Measurements from ENCODE around the gene ACAP1.
"Not testable (repeated sequence)": the region's sequence is repeated elsewhere in the genome, so short reads cannot be mapped to it uniquely, and the experiment has no call there.

The ACAP1 gene

DNA sequence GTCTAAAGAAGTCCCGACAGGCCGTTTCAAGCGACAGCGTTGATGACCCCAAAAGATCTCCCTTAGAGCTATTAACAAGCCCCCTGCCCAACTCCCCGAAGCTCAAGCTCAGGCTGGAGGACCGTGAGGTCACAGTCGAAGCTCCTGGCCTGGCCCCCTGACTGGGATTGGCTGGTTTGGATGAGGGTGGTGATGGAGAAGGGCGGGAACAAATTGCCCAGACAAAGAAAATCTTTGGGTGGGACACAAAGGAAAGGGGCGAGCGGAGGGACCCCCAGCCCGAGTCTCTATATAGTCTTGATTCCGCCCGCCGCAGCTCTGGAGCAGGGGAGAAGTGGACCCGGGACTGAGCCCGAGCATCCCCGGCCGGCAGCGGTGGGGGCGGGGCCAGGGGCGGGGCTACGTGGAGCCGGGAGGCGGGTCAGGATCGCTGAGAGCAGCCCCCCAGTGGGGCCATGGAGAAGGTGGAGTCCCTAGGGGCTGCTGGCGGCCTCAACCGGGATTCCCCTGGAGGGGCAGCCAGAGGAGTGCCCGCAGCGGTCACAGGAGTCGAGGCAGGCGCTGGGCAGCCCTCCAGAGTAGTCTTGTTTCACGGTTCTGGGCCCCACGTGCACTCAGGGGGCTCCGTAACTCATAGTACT lies 6.2 kb upstream of the ACAP1 start:
- Histone ChIP-seq H3K9ac (peak overlapping the region; percentile 81 to 96 (median 89)), H4K20me1 (peaks cover 0 to 4% (median 0%) of the 10 kb centered on the region in 11 experiments; a peak in 2 of 22 replicates), H3K4me2 (peak overlapping the region; percentile 88 to 99 (median 96)), H3K4me1 (peaks cover 41 to 68% (median 59%) of the 10 kb centered on the region in 10 experiments), H3K4me3 (peak overlapping the region; percentile 74 to 86 (median 82)), H3K36me3 (peaks cover 9 to 25% (median 19%) of the 10 kb centered on the region in 11 experiments), H3K27me3 (no peaks in the 10 kb centered on the region), H3K27ac (peak overlapping the region; percentile 79 to 96 (median 90); a peak in 21 of 22 replicates), H3K9me3 (replicated peaks in 1 of 11) (no peaks in the 10 kb centered on the region)
- no peak for TF ChIP-seq Cebpa-rat (IDR thresholded peaks at IDR 0.05)

DNA sequence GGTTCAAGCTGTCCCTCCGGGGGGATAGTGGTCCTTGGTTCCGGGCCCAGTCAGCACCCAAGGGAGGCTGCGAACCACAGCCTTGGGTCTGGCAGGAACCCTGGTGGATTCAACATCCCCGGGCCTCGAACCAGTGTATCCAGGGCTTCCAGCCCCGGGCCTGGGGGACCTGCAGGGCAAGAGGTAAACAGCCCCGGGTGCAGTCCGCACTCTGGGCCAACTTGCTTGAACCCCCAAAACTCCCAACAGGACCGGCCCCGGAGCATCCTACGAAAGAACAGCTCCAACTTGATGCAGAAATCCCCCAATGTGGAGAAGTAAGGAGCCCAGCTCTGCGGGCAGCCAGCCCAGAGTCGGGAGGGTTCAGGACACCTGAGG lies 5.7 kb upstream of the ACAP1 start:
- H3K27ac ChIP-seq = peak overlapping the region in 10 of 11 experiments; percentile 79 to 96 (median 90); a peak in 19 of 22 replicates
- TF ChIP-seq Cebpa-rat (IDR thresholded peaks at IDR 0.05) = no peak

DNA sequence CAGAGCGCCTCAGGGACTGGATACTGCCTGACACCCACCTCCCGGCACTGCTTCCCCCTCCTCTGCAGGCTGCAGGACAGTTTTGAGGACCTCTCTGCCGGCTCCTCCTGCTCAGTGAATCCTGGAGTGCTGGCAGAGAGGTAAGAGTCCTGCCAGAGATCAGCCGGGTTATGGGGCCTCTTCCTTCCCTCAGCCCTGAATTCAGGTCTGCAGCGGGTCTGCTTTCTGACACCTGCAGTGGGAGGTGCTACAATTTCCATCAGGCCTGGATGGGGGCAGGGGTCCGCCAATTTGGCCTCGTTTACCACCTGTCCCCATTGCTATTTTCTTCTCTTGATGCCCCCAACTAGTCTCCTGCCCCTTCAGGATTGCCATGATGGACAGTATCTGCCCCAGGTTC lies 4.2 kb upstream of the ACAP1 start:
- Histone ChIP-seq H3K9me3 (replicated peaks in 1 of 11) (no peaks in the 10 kb centered on the region), H3K27ac (peak overlapping the region in 5 of 11 experiments; percentile 3 to 51 (median 19); a peak in 4 of 22 replicates), H3K27me3 (no peaks in the 10 kb centered on the region), H3K4me3 (peak overlapping the region in 1 of 10 experiments; percentile 24; a peak in 2 of 20 replicates), H3K9ac (peak overlapping the region in 6 of 11 experiments; percentile 21 to 38 (median 24); a peak in 5 of 22 replicates), H3K4me1 (peaks cover 57 to 83% (median 79%) of the 10 kb centered on the region in 10 experiments), H3K36me3 (peaks cover 0 to 5% (median 0%) of the 10 kb centered on the region in 11 experiments; a peak in 7 of 22 replicates), H4K20me1 (peaks cover 0 to 4% (median 0%) of the 10 kb centered on the region in 11 experiments; a peak in 1 of 22 replicates), H3K4me2 (peak overlapping the region; percentile 63 to 98 (median 93))
- TF ChIP-seq Cebpa-rat (IDR thresholded peaks at IDR 0.05) = no peak

More for the DNA sequence above, 5.7 kb upstream of the ACAP1 start:
- peaks cover 0 to 4% (median 0%) of the 10 kb centered on the region in 11 experiments; a peak in 2 of 22 replicates for H4K20me1 ChIP-seq
- peaks cover 9 to 20% (median 14%) of the 10 kb centered on the region in 11 experiments for H3K36me3 ChIP-seq
- H3K4me2 ChIP-seq = peak overlapping the region; percentile 88 to 99 (median 96)
- H3K4me1 ChIP-seq = peaks cover 46 to 73% (median 64%) of the 10 kb centered on the region in 10 experiments
- H3K4me3 ChIP-seq = peak overlapping the region; percentile 74 to 86 (median 82)
- no peaks in the 10 kb centered on the region for H3K9me3 ChIP-seq (replicated peaks in 1 of 11)
- peak overlapping the region; percentile 67 to 96 (median 89); a peak in 21 of 22 replicates for H3K9ac ChIP-seq
- H3K27me3 ChIP-seq = no peaks in the 10 kb centered on the region

DNA sequence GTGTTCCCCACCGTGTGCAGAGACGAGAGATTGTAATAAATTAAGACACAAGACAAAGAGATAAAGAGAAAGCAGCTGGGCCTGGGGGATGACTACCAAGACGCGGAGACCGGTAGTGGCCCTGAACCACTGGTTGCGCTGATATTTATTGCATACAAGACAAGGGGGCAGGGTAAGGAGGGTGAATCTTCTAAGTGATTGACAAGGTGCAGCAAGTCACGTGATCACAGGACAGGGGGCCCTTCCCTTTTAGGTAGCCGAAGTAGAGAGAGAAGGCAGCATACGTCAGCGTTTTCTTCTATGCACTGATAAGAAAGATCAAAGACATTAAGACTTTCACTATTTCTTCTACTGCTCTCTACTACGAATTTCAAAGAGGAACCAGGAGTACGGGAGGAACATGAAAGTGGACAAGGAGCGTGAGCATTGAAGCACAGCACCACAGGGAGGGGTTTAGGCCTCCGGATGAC lies 3.7 kb upstream of the ACAP1 start:
- H3K4me1 ChIP-seq = peaks cover 57 to 83% (median 80%) of the 10 kb centered on the region in 10 experiments
- not testable (repeated sequence) for H3K27me3 ChIP-seq; H3K9me3 ChIP-seq (replicated peaks in 1 of 11); H3K36me3 ChIP-seq; H4K20me1 ChIP-seq
- peak overlapping the region in 3 of 11 experiments; percentile 19 to 51 (median 47); a peak in 4 of 22 replicates for H3K27ac ChIP-seq
- H3K4me3 ChIP-seq = peak overlapping the region in 1 of 10 experiments; percentile 24; a peak in 2 of 20 replicates
- H3K9ac ChIP-seq = peak overlapping the region in 5 of 11 experiments; percentile 21 to 38 (median 25); a peak in 3 of 22 replicates
- peak overlapping the region; percentile 63 to 98 (median 93) for H3K4me2 ChIP-seq

DNA sequence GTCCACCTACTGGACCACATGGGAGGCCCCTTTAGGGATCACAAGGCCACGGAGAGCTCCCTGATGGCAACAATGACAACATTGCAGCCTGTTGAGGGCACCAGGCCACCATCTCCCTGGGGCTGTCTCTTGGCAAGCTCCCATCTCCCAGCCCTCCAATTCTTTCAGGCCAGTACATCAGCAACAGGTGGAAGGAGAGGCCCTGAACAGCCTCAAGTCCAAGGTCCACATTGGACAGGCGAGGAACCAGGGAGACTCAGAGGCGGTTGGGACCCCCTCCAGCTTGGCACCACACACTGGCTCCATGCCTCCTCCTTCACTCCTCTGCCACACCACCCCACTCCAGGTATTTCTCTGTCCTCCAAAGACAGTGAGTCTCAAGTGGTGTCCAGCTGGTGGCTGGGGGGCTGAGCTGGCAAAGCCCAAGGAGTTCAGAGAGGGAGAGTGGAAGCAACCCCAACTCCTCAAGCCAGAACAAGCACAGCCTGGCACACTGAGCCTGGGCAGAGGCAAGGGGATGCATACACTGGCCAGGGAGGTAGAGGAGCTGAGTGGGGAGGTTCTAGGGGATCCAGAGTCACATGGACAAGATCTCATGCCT lies 1.3 kb upstream of the ACAP1 start:
- TF ChIP-seq Cebpa-rat (IDR thresholded peaks at IDR 0.05) = no peak
- H3K4me2 ChIP-seq = peak overlapping the region; percentile 95 to 100 (median 99); a peak in 21 of 22 replicates
- H3K4me1 ChIP-seq = peaks cover 69 to 97% (median 91%) of the 10 kb centered on the region in 10 experiments
- H3K9ac ChIP-seq = peak overlapping the region in 5 of 11 experiments; percentile 67 to 77 (median 76); a peak in 5 of 22 replicates
- no peak overlapping the region for H3K4me3 ChIP-seq
- H3K27me3 ChIP-seq = no peaks in the 10 kb centered on the region
- peak overlapping the region in 8 of 11 experiments; percentile 6 to 83 (median 76); a peak in 15 of 22 replicates for H3K27ac ChIP-seq
- H3K9me3 ChIP-seq (replicated peaks in 1 of 11) = no peaks in the 10 kb centered on the region
- H3K36me3 ChIP-seq = peaks cover 0 to 21% (median 0%) of the 10 kb centered on the region in 11 experiments; a peak in 9 of 22 replicates
- peaks cover 0 to 24% (median 0%) of the 10 kb centered on the region in 11 experiments; a peak in 3 of 22 replicates for H4K20me1 ChIP-seq

DNA sequence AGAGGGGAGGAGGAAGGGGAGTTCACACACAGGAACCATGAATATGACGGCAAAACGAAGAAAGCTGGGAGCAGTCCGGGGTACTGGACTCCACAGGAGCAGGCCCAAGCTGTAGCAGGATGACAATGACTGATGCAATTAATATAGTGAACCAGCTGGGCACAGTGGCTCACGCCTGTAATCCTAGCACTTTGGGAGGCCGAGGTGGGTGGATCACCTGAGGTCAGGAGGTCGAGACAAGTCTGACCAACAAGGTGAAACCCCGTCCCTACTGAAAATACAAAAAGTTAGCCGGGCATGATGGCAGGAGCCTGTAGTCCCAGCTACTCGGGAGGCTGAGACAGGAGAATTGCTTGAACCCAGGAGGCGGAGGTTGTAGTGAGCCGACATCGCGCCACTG lies 564 bp upstream of the ACAP1 start:
- Histone ChIP-seq H3K4me1 (peaks cover 67 to 97% (median 89%) of the 10 kb centered on the region in 10 experiments), H3K27ac (peak overlapping the region in 9 of 11 experiments; percentile 42 to 83 (median 75); a peak in 17 of 22 replicates), H3K4me3 (peak overlapping the region; percentile 56 to 77 (median 63); a peak in 16 of 20 replicates), H3K9ac (peak overlapping the region; percentile 67 to 78 (median 76); a peak in 20 of 22 replicates), H3K4me2 (peak overlapping the region; percentile 95 to 100 (median 99)), H3K36me3 (peaks cover 0 to 28% (median under 1%) of the 10 kb centered on the region in 11 experiments; a peak in 10 of 22 replicates), H4K20me1 (peaks cover 0 to 30% (median 0%) of the 10 kb centered on the region in 11 experiments; a peak in 4 of 22 replicates)
- H3K9me3 ChIP-seq (replicated peaks in 1 of 11); H3K27me3 ChIP-seq: not testable (repeated sequence)

DNA sequence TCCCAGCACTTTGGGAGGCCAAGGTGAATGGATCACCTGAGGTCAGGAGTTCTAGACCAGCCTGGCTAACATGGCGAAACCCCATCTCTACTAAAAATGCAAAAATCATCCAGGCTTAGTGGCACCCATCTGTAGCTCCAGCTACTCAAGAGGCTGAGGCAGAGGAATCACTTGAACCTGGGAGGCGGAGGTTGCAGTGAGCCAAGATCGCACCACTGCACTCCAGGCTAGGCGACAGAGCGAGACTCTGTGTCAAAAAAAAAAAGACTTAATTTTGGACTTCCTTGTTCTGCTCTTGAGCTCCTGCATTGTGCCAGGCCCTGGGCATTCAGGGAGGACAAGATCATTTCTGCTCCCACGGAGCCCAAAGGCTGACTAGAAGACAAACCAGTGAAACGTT lies 1.3 kb downstream of the ACAP1 start:
- peaks cover 0 to 47% (median 17%) of the 10 kb centered on the region in 11 experiments; a peak in 18 of 22 replicates for H3K36me3 ChIP-seq
- H3K9ac ChIP-seq = peak overlapping the region; percentile 3 to 77 (median 75); a peak in 18 of 22 replicates
- H4K20me1 ChIP-seq = peaks cover 0 to 43% (median 0%) of the 10 kb centered on the region in 11 experiments; a peak in 6 of 22 replicates
- peak overlapping the region; percentile 95 to 100 (median 99) for H3K4me2 ChIP-seq
- H3K4me3 ChIP-seq = peak overlapping the region; percentile 56 to 77 (median 63); a peak in 16 of 20 replicates
- H3K4me1 ChIP-seq = peaks cover 55 to 79% (median 71%) of the 10 kb centered on the region in 10 experiments
- not testable (repeated sequence) for H3K27me3 ChIP-seq; H3K9me3 ChIP-seq (replicated peaks in 1 of 11)
- peak overlapping the region in 8 of 11 experiments; percentile 65 to 83 (median 76); a peak in 16 of 22 replicates for H3K27ac ChIP-seq

DNA sequence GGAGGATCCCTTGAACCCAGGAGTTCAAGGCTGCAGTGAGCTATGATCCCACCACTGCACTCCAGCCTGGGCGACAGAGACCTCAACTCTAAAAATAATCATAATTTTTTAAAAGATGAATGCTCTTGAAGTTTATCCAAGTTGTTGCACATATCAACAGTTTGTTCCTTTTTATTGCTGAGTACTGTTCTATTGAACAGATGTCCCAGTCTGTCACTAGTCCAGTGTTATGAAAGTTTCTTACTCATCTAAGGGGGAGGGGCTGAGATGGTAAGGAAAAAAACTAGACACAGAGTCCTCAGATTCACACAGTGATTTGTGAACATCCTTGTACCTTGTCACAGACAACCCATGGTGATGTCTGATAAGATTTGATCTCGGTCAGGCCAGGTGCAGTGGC lies 3.9 kb downstream of the ACAP1 start:
- Histone ChIP-seq H4K20me1 (peaks cover 0 to 63% (median 0%) of the 10 kb centered on the region in 11 experiments; a peak in 6 of 22 replicates), H3K4me1 (peaks cover 42 to 63% (median 51%) of the 10 kb centered on the region in 10 experiments)

More for the DNA sequence above, 3.9 kb downstream of the ACAP1 start:
- H3K9ac ChIP-seq = peak overlapping the region in 1 of 11 experiments; percentile 29; a peak in 1 of 22 replicates
- peaks cover 0 to 67% (median 30%) of the 10 kb centered on the region in 11 experiments; a peak in 18 of 22 replicates for H3K36me3 ChIP-seq
- no peaks in the 10 kb centered on the region for H3K27me3 ChIP-seq
- peak overlapping the region in 8 of 11 experiments; percentile 1 to 40 (median 15); a peak in 6 of 22 replicates for H3K4me2 ChIP-seq
- no peaks in the 10 kb centered on the region for H3K9me3 ChIP-seq (replicated peaks in 1 of 11)
- no peak for TF ChIP-seq Cebpa-rat (IDR thresholded peaks at IDR 0.05)
- H3K27ac ChIP-seq = peak overlapping the region in 1 of 11 experiments; percentile 27; a peak in 3 of 22 replicates
- no peak overlapping the region for H3K4me3 ChIP-seq
